Loucy (cell line): ENCODE results near the gene RNF145.

ENCODE experiments used
- CTCF ChIP-seq: fragments of 200-600 bp; sonication (generic); conservative IDR thresholded peaks from 2 replicates; pipeline ENCODE4 v1.5.1; 2014; ENCODE audit warnings: mild to moderate bottlenecking, antibody characterized with exemption, low read length
- EZH2phosphoT487 ChIP-seq: fragments of 200-600 bp; IDR thresholded peaks from 2 replicates; pipeline ENCODE4 v1.6.1; 2018; ENCODE audit warnings: antibody characterized with exemption, mild to moderate bottlenecking, moderate library complexity, borderline replicate concordance

- TF ChIP-seq CTCF (no peak), EZH2phosphoT487 (no peak)
These were observed 1.5 kb downstream of the RNF145 start for GRCh38 chr5:159207686-159208513.
